HG03025 (cell line): ENCODE data around the gene EPS8.
A peak's percentile ranks its signal among the peaks of the same experiment; 100 is the strongest.
"Not testable (repeated sequence)": the region's sequence is repeated elsewhere in the genome, so short reads cannot be mapped to it uniquely, and the experiment has no call there.

ENCODE experiments used
- ATAC-seq: cut with Tn5 transposase; IDR thresholded peaks from one replicate; pipeline ENCODE4 v1.9.1; 2021; ENCODE audit warnings: mild to moderate bottlenecking, moderate library complexity; ENCODE audit not compliant: unreplicated experiment, low FRiP score

EPS8 gene

GRCh38 chr12:15616495-15616894 lies 172.7 kb downstream of the EPS8 start:
- not testable (repeated sequence) for ATAC-seq

GRCh38 chr12:15613981-15614380 lies 175.2 kb downstream of the EPS8 start:
- ATAC-seq, result no peak

GRCh38 chr12:15608941-15609340 lies 180.2 kb downstream of the EPS8 start:
- ATAC-seq, result no peak

GRCh38 chr12:15608406-15608805 lies 180.8 kb downstream of the EPS8 start:
- no peak for ATAC-seq

- ATAC-seq, result no peak
Measured at GRCh38 chr12:15605881-15606590, 183.2 kb downstream of the EPS8 start.

GRCh38 chr12:15603474-15604085 lies 185.6 kb downstream of the EPS8 start:
- no peak for ATAC-seq

GRCh38 chr12:15602051-15602672 lies 187.0 kb downstream of the EPS8 start:
- ATAC-seq, result no peak

GRCh38 chr12:15601210-15601800 lies 187.9 kb downstream of the EPS8 start:
- no peak for ATAC-seq

- ATAC-seq, result no peak
Measured at GRCh38 chr12:15600223-15600935, 188.8 kb downstream of the EPS8 start.

- ATAC-seq, result no peak
Measured at GRCh38 chr12:15599266-15600037, 189.7 kb downstream of the EPS8 start.

- ATAC-seq, result no peak
Measured at GRCh38 chr12:15597125-15597830, 191.9 kb downstream of the EPS8 start.

GRCh38 chr12:15596174-15596573 lies 193.0 kb downstream of the EPS8 start:
- no peak for ATAC-seq

- ATAC-seq, result no peak
Measured at GRCh38 chr12:15592934-15593333, 196.3 kb downstream of the EPS8 start.

GRCh38 chr12:15591811-15592210 lies 197.4 kb downstream of the EPS8 start:
- no peak for ATAC-seq

- peak; percentile 92 for ATAC-seq
Measured at GRCh38 chr12:15590180-15590826, 198.9 kb downstream of the EPS8 start.

GRCh38 chr12:15589328-15590032 lies 199.7 kb downstream of the EPS8 start:
- ATAC-seq, result no peak

- ATAC-seq, result no peak
Measured at GRCh38 chr12:15584366-15585041, 204.7 kb downstream of the EPS8 start.

GRCh38 chr12:15583804-15584203 lies 205.4 kb downstream of the EPS8 start:
- no peak for ATAC-seq
